Activated T-helper 1 cell treated with anti-CD3 and anti-CD28 coated beads, Interleukin-2, amount 50 U/mL, for 16 hours (primary cell): Measurements from ENCODE around the gene CTXN2.

ENCODE experiments used
- DNase-seq, 2 donors: peaks; one replicate each; pipeline ENCODE4 v3.0.0-alpha.2; 2020; ENCODE audit warnings: low read depth in 1 of 2, low spot score in 1 of 2

CTXN2 gene

DNA sequence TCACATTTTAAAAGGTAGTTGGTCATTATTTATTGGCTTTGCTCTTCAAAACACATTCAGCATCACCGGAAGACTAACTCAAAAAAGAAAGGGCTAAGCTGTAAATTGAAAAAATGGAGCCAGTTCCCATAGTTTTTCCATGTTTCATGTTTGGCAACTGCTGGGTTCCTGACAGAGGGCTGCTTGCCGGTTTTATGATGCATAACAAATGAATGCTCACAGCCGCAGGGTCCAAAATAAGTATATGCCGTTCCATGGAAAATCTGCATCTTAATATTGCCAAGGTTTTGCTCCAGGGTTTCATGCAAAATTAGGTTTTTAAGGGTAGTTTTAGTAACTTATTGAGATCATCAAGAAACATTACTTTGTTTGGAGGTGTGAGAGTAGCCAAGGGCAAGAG, 30.4 kb downstream of the CTXN2 start:
- DNase-seq = no peak

GRCh38 chr15:48222627-48223026, 31.2 kb downstream of the CTXN2 start:
- no peak for DNase-seq

DNA sequence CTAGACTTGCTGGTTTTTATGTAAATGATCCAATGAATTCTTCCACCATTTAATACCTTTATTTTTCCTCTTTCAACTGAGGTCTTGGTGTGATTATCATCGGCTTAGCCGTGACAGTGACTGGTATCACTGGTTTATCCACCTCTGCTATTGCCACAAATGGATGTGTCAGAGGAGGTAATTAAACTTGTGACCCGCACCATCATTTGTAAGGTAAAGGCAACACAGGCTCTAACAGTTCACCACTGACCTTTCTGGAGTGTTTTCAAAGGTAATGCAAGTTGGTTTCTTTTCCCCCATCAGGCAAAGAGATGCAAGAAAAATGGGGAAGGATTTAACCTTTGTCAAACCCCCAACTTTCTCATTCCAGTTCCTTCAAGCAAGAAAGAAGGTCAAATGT, 34.3 kb downstream of the CTXN2 start:
- DNase-seq = no peak

DNA sequence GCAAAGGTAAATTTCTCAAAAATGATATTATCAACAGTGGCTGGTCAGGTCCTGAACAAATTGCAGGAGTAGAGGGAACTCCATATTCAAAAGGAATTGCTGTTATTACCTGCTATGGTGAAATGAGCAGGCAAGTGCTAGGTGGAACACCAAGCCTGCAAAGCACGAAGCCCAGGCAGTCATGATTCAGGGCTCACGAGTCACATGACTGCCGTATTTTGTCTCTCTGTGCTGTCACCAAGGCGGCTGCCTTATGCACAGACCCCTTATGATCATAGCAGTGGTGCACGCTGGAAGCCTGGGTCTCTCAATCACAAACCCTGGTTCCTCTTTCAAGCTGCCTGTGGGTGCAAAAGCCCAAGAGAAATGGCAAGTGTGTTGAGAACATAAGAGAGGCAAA, 39.0 kb downstream of the CTXN2 start:
- DNase-seq = no peak

DNA sequence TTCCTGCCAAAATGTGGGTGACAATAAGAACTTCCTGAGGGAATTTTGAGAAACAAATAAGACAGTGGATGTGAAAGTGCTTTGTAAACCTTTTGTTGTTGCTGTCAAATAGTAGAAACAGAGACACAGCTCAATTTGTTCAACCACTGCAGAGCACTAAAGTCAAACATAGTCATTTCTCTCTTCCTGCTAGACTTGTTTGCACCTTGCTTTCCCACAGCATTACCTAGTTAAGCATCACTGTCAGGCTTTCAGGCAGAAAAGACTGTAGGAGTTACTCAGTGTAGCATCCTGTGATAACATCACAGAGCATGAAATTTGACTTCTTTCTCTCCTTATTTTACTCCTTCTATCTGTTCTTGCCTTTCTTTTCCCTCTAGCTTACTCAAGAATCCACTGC, 41.8 kb downstream of the CTXN2 start:
- DNase-seq = no peak

DNA sequence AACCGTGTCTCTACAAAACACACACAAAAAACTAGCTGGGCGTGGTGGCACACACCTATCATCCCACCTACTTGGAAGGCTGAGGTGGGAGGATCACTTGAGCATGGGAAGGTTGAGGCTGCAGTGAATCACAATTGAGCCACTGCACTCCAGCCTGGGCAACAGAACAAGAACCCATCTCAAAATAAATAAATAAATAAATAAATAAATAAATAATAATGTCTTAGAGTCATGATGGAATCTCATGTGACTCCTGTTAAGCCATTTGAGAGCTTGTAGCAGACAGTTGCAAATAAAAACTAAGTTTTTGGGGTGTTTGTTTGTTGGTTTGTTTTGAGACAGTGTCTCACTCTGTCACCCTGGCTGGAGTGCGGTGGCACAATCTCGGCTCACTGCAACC, 47.9 kb downstream of the CTXN2 start:
- DNase-seq = no peak

DNA sequence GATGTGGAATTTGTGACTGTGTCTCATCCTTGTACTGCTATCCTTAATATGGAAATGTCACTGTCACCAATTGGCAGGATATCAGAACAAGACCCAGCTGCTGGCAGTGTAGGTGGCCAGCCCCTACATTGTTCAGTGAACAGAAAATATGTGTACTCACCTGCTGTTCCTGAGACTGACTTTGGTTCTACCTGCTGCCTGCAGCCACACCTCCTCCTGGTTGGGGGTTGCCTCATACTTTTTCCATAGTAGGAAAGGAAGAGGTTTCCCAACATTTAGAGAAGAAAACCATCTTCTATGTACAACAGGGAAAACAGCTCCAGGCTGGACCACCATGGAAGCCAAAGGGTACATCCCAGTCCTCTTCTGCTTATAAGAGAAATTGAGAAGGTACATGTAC, 50.5 kb downstream of the CTXN2 start:
- DNase-seq = no peak

- no peak for DNase-seq
Observed at GRCh38 chr15:48242535-48242934, 51.1 kb downstream of the CTXN2 start.

- DNase-seq = no peak
Observed at GRCh38 chr15:48244921-48245320, 53.5 kb downstream of the CTXN2 start.

DNA sequence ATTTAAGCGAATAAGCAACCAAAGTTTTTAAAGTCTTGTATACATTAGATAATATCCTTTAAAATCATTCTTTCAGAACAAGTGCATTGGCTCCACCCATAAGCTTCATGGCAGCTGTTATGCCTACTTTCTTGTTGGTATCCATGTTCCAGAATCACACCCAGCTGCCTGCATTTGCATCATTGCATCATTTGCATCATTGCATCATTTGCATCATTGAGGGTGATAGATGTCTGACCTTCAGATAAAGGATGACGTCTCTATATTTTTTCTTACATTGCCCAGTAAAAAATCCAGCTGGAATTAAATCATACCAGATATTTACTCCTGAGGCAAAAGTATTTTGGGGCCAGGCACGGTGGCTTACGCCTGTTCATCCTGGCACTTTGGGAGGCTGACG, 56.9 kb downstream of the CTXN2 start:
- no peak for DNase-seq

- DNase-seq = no peak
Observed at GRCh38 chr15:48250640-48251076, 59.2 kb downstream of the CTXN2 start.

GRCh38 chr15:48253172-48253571, 61.7 kb downstream of the CTXN2 start:
- DNase-seq = no peak
